Measurements from ENCODE around the gene TIMM10B. TPM values are rescaled to one million over a fixed set of nuclear protein-coding genes. Genes with fewer than 3 reads are reported as not detected.

Gene TIMM10B
- total and polyA plus RNA-seq, 4 donors, result 20.5 to 43.4 (median 32.0) TPM

DNA sequence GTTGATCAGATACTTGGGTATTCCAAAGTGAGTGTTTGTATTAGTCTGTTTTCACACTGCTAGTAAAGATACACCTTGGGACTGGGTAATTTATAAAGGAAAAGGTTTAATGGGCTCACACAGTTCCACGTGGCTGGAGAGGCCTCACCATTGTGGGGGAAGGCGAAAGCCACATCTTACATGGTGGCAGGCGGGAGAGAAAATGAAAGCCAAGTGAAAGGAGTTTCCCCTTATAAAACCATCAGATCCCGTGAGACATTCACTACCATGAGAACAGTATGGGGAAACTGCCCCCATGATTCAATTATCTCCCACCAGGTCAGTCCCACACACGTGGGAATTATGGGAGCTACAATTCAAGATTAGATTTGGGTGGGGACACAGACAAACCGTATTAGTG, 7.0 kb downstream of the TIMM10B start:
- Histone ChIP-seq H3K36me3 (ENCODE audit: control insufficient read depth in 4 of 4, insufficient read depth in 4 of 4, low read length in 4 of 4) (peaks cover 9 to 16% (median 14%) of the 10 kb centered on the region in 4 donors), H3K4me1 (ENCODE audit: control insufficient read depth in 5 of 5, insufficient read depth in 5 of 5, low read length in 5 of 5) (no peaks in the 10 kb centered on the region), H3K4me3 (no peak overlapping the region), H3K9me3 (ENCODE audit: control insufficient read depth in 4 of 4, insufficient read depth in 3 of 4, low read length in 3 of 4) (no peaks in the 10 kb centered on the region), H3K27ac (ENCODE audit: low read depth in 1 of 2, low read length in 1 of 2) (no peak overlapping the region), H3K27me3 (ENCODE audit: control insufficient read depth in 3 of 3, insufficient read depth in 3 of 3, low read length in 2 of 3) (no peaks in the 10 kb centered on the region), H3K9ac (ENCODE audit: insufficient read depth in 1 of 2, low read length in 2 of 2) (no peak overlapping the region)
- TF ChIP-seq CTCF (IDR thresholded peaks at IDR 0.05; ENCODE audit: control extremely low read depth, extremely low read depth), result no peak
- ATAC-seq (ENCODE audit: insufficient read depth, low FRiP score) (no peak), DNase-seq (no peak)
- 91 to 93% methylated on average over 6 of the region's 6 CpGs for WGBS, 2 donors

GRCh38 chr11:6488821-6489220, 7.5 kb downstream of the TIMM10B start:
- ATAC-seq (ENCODE audit: insufficient read depth, low FRiP score), result no peak
- Histone ChIP-seq H3K36me3 (ENCODE audit: control insufficient read depth in 4 of 4, insufficient read depth in 4 of 4, low read length in 4 of 4) (peaks cover 8 to 14% (median 11%) of the 10 kb centered on the region in 4 donors), H3K27me3 (ENCODE audit: control insufficient read depth in 3 of 3, insufficient read depth in 3 of 3, low read length in 2 of 3) (no peaks in the 10 kb centered on the region), H3K27ac (ENCODE audit: low read depth in 1 of 2, low read length in 1 of 2) (no peak overlapping the region), H3K9me3 (ENCODE audit: control insufficient read depth in 4 of 4, insufficient read depth in 3 of 4, low read length in 3 of 4) (no peaks in the 10 kb centered on the region), H3K9ac (ENCODE audit: insufficient read depth in 1 of 2, low read length in 2 of 2) (no peak overlapping the region), H3K4me3 (no peak overlapping the region), H3K4me1 (ENCODE audit: control insufficient read depth in 5 of 5, insufficient read depth in 5 of 5, low read length in 5 of 5) (no peaks in the 10 kb centered on the region)
- DNase-seq, result no peak
- no peak for TF ChIP-seq CTCF (IDR thresholded peaks at IDR 0.05; ENCODE audit: control extremely low read depth, extremely low read depth)
- 96 to 100% methylated on average over 3 of the region's 3 CpGs for WGBS, 2 donors

GRCh38 chr11:6489306-6489705, 8.0 kb downstream of the TIMM10B start:
- DNase-seq (no peak), ATAC-seq (ENCODE audit: insufficient read depth, low FRiP score) (no peak)
- no peak for TF ChIP-seq CTCF (IDR thresholded peaks at IDR 0.05; ENCODE audit: control extremely low read depth, extremely low read depth)
- WGBS, 2 donors, result 85 to 89% methylated on average over 4 of the region's 4 CpGs
- Histone ChIP-seq H3K4me1 (ENCODE audit: control insufficient read depth in 5 of 5, insufficient read depth in 5 of 5, low read length in 5 of 5) (no peaks in the 10 kb centered on the region), H3K27me3 (ENCODE audit: control insufficient read depth in 3 of 3, insufficient read depth in 3 of 3, low read length in 2 of 3) (no peaks in the 10 kb centered on the region), H3K9ac (ENCODE audit: insufficient read depth in 1 of 2, low read length in 2 of 2) (no peak overlapping the region), H3K9me3 (ENCODE audit: control insufficient read depth in 4 of 4, insufficient read depth in 3 of 4, low read length in 3 of 4) (no peaks in the 10 kb centered on the region), H3K27ac (ENCODE audit: low read depth in 1 of 2, low read length in 1 of 2) (no peak overlapping the region), H3K4me3 (no peak overlapping the region), H3K36me3 (ENCODE audit: control insufficient read depth in 4 of 4, insufficient read depth in 4 of 4, low read length in 4 of 4) (peaks cover 8 to 14% (median 11%) of the 10 kb centered on the region in 4 donors)
